D341Med (cell line): ENCODE data around the gene SMURF1.

ENCODE experiments used
- DNase-seq: peaks from one replicate; pipeline ENCODE4 v3.0.0; 2012; ENCODE audit warnings: low spot score

The SMURF1 gene

GRCh38 chr7:99141841-99142726 lies 1.8 kb downstream of the SMURF1 start:
- DNase-seq: peak; percentile 61

GRCh38 chr7:99141334-99141733 lies 2.6 kb downstream of the SMURF1 start:
- DNase-seq: no peak

- no peak for DNase-seq
These were observed 3.1 kb downstream of the SMURF1 start for GRCh38 chr7:99140813-99141212.

- no peak for DNase-seq
These were observed 4.9 kb downstream of the SMURF1 start for GRCh38 chr7:99139036-99139435.

- DNase-seq: peak; percentile 28
These were observed 6.3 kb downstream of the SMURF1 start for GRCh38 chr7:99137411-99138180.

GRCh38 chr7:99135938-99136337 lies 8.0 kb downstream of the SMURF1 start:
- DNase-seq: no peak

- DNase-seq: no peak
These were observed 9.9 kb downstream of the SMURF1 start for GRCh38 chr7:99133766-99134564.

- DNase-seq: peak; percentile 64
These were observed 11.2 kb downstream of the SMURF1 start for GRCh38 chr7:99132595-99133321.

- no peak for DNase-seq
These were observed 12.6 kb downstream of the SMURF1 start for GRCh38 chr7:99131290-99131689.

- no peak for DNase-seq
These were observed 14.4 kb downstream of the SMURF1 start for GRCh38 chr7:99129536-99129935.

- DNase-seq: no peak
These were observed 14.9 kb downstream of the SMURF1 start for GRCh38 chr7:99129001-99129400.

- DNase-seq: no peak
These were observed 15.6 kb downstream of the SMURF1 start for GRCh38 chr7:99128076-99128950.

- no peak for DNase-seq
These were observed 16.3 kb downstream of the SMURF1 start for GRCh38 chr7:99127636-99128035.

GRCh38 chr7:99126921-99127553 lies 16.9 kb downstream of the SMURF1 start:
- DNase-seq: no peak

GRCh38 chr7:99125505-99125865 lies 18.4 kb downstream of the SMURF1 start:
- no peak for DNase-seq

GRCh38 chr7:99124751-99125504 lies 19.0 kb downstream of the SMURF1 start:
- DNase-seq: no peak

GRCh38 chr7:99124236-99124635 lies 19.7 kb downstream of the SMURF1 start:
- DNase-seq: no peak

- DNase-seq: no peak
These were observed 20.3 kb downstream of the SMURF1 start for GRCh38 chr7:99123571-99124033.

GRCh38 chr7:99122762-99123161 lies 21.1 kb downstream of the SMURF1 start:
- no peak for DNase-seq
